Esophagus (tissue), 2 donors: Measurements from ENCODE around the gene WDR5. TPM values are rescaled to one million over a fixed set of nuclear protein-coding genes. Genes with fewer than 3 reads are reported as not detected.

Experiments used
- H3K27ac ChIP-seq, 2 donors: one replicate each; pipeline ENCODE4 v1.5.1; 2013; ENCODE audit warnings: low read depth in 2 of 2, mild to moderate bottlenecking in 2 of 2, inconsistent platforms in 1 of 2, low read length in 1 of 2, moderate library complexity in 1 of 2
- H3K27me3 ChIP-seq, 2 donors: one replicate each; pipeline ENCODE4 v1.6.1; 2013; ENCODE audit warnings: low read length in 2 of 2, control low read depth in 1 of 2, mild to moderate bottlenecking in 1 of 2; ENCODE audit not compliant: insufficient read depth in 2 of 2, control insufficient read depth in 1 of 2
- H3K36me3 ChIP-seq, 2 donors: one replicate each; pipeline ENCODE4 v1.6.1; 2013; ENCODE audit warnings: low read length in 1 of 2; ENCODE audit not compliant: control insufficient read depth in 2 of 2, insufficient read depth in 2 of 2
- H3K4me1 ChIP-seq, 2 donors: one replicate each; pipeline ENCODE4 v1.6.1; 2013; ENCODE audit warnings: low read length in 1 of 2; ENCODE audit not compliant: control insufficient read depth in 2 of 2, insufficient read depth in 2 of 2
- H3K4me3 ChIP-seq, 2 donors: one replicate each; pipeline ENCODE4 v1.5.1; 2013; ENCODE audit warnings: low read length in 2 of 2, mild to moderate bottlenecking in 2 of 2, low read depth in 1 of 2, moderate library complexity in 1 of 2
- H3K9me3 ChIP-seq, 2 donors: one replicate each; pipeline ENCODE4 v1.6.1; 2013; ENCODE audit warnings: mild to moderate bottlenecking in 2 of 2, low read depth in 1 of 2, low read length in 1 of 2, moderate library complexity in 1 of 2; ENCODE audit not compliant: control insufficient read depth in 2 of 2, insufficient read depth in 1 of 2
- WGBS, 2 donors: extraction: QIAGEN DNeasy Blood & Tissue Kit; methylation state at CpG; one replicate each; pipeline ENCODE4 v1.1.7; 2013; 5-methylcytosine and 5-hydroxymethylcytosine counted together
- polyA plus RNA-seq, 2 donors: library from polyadenylated mRNA; stranded (reverse); fragments of 200-250 nt; gene quantifications; one replicate each; pipeline ENCODE4 v1.2.3, GENCODE V29; 2013
- donor health status: healthy with polysubstance abuse.
- donor health status: Bipolar disorder and iron deficiency.

Gene WDR5
- polyA plus RNA-seq, 2 donors, result 17.3 to 21.1 TPM

GRCh38 chr9:134145262-134145661 is 9.4 kb downstream of the WDR5 start:
- peaks cover 0 to 4% of the 10 kb centered on the region in 2 donors for H3K4me1 ChIP-seq
- WGBS, 2 donors, result 92 to 93% methylated on average over 9 of the region's 9 CpGs
- no peaks in the 10 kb centered on the region for H3K9me3 ChIP-seq
- no peaks in the 10 kb centered on the region for H3K27me3 ChIP-seq
- H3K36me3 ChIP-seq, result peaks cover 6 to 40% of the 10 kb centered on the region in 2 donors
- H3K4me3 ChIP-seq, result no peak overlapping the region
- no peak overlapping the region for H3K27ac ChIP-seq

GRCh38 chr9:134146774-134147493 is 11.1 kb downstream of the WDR5 start:
- peaks cover 0 to 4% of the 10 kb centered on the region in 2 donors for H3K4me1 ChIP-seq
- WGBS, 2 donors, result 47 to 64% methylated on average over 8 of the region's 8 CpGs
- H3K4me3 ChIP-seq, result no peak overlapping the region
- no peak overlapping the region for H3K27ac ChIP-seq
- H3K36me3 ChIP-seq, result peaks cover 8 to 42% of the 10 kb centered on the region in 2 donors
- H3K9me3 ChIP-seq, result no peaks in the 10 kb centered on the region
- H3K27me3 ChIP-seq, result no peaks in the 10 kb centered on the region

- peaks cover 11 to 53% of the 10 kb centered on the region in 2 donors for H3K36me3 ChIP-seq
- WGBS, 2 donors, result 87 to 91% methylated on average over 7 of the region's 7 CpGs
- no peak overlapping the region for H3K4me3 ChIP-seq
- H3K4me1 ChIP-seq, result peaks cover 0 to 4% of the 10 kb centered on the region in 2 donors
- no peaks in the 10 kb centered on the region for H3K27me3 ChIP-seq
- no peak overlapping the region for H3K27ac ChIP-seq
- no peaks in the 10 kb centered on the region for H3K9me3 ChIP-seq
These were observed 13.5 kb downstream of the WDR5 start for GRCh38 chr9:134149380-134149779.

GRCh38 chr9:134150557-134151214 is 14.8 kb downstream of the WDR5 start:
- peaks cover 19 to 60% of the 10 kb centered on the region in 2 donors for H3K36me3 ChIP-seq
- H3K27ac ChIP-seq, result no peak overlapping the region
- H3K27me3 ChIP-seq, result no peaks in the 10 kb centered on the region
- no peaks in the 10 kb centered on the region for H3K4me1 ChIP-seq
- WGBS, 2 donors, result 86 to 90% methylated on average over 12 of the region's 12 CpGs
- no peak overlapping the region for H3K4me3 ChIP-seq
- H3K9me3 ChIP-seq, result no peaks in the 10 kb centered on the region

- peaks cover 25 to 73% of the 10 kb centered on the region in 2 donors for H3K36me3 ChIP-seq
- no peaks in the 10 kb centered on the region for H3K4me1 ChIP-seq
- WGBS, 2 donors, result 87 to 88% methylated on average over 14 of the region's 14 CpGs
- H3K27ac ChIP-seq, result no peak overlapping the region
- H3K27me3 ChIP-seq, result no peaks in the 10 kb centered on the region
- H3K9me3 ChIP-seq, result no peaks in the 10 kb centered on the region
- H3K4me3 ChIP-seq, result no peak overlapping the region
These were observed 16.2 kb downstream of the WDR5 start for GRCh38 chr9:134152022-134152448.

GRCh38 chr9:134152488-134152887 is 16.6 kb downstream of the WDR5 start:
- H3K27ac ChIP-seq, result no peak overlapping the region
- peaks cover 26 to 78% of the 10 kb centered on the region in 2 donors for H3K36me3 ChIP-seq
- WGBS, 2 donors, result 93% methylated on average over 11 of the region's 11 CpGs
- no peaks in the 10 kb centered on the region for H3K27me3 ChIP-seq
- H3K4me1 ChIP-seq, result no peaks in the 10 kb centered on the region
- H3K4me3 ChIP-seq, result no peak overlapping the region
- no peaks in the 10 kb centered on the region for H3K9me3 ChIP-seq

- Histone ChIP-seq H3K27me3 (no peaks in the 10 kb centered on the region), H3K36me3 (peaks cover 26 to 81% of the 10 kb centered on the region in 2 donors), H3K27ac (no peak overlapping the region), H3K9me3 (no peaks in the 10 kb centered on the region), H3K4me3 (no peak overlapping the region), H3K4me1 (no peaks in the 10 kb centered on the region)
- 95 to 96% methylated on average over 23 of the region's 23 CpGs for WGBS, 2 donors
These were observed 17.6 kb downstream of the WDR5 start for GRCh38 chr9:134153450-134153849.

- no peaks in the 10 kb centered on the region for H3K9me3 ChIP-seq
- no peak overlapping the region for H3K4me3 ChIP-seq
- no peaks in the 10 kb centered on the region for H3K4me1 ChIP-seq
- H3K36me3 ChIP-seq, result peaks cover 24 to 81% of the 10 kb centered on the region in 2 donors
- 93 to 95% methylated on average over 27 of the region's 27 CpGs for whole genome bisulfite sequencing, 2 donors
- H3K27me3 ChIP-seq, result no peaks in the 10 kb centered on the region
- H3K27ac ChIP-seq, result no peak overlapping the region
These were observed 18.4 kb downstream of the WDR5 start for GRCh38 chr9:134154262-134154701.

- no peak overlapping the region for H3K4me3 ChIP-seq
- no peaks in the 10 kb centered on the region for H3K4me1 ChIP-seq
- peaks cover 24 to 83% of the 10 kb centered on the region in 2 donors for H3K36me3 ChIP-seq
- no peaks in the 10 kb centered on the region for H3K9me3 ChIP-seq
- no peaks in the 10 kb centered on the region for H3K27me3 ChIP-seq
- H3K27ac ChIP-seq, result no peak overlapping the region
- WGBS, 2 donors, result 85 to 95% methylated on average over 20 of the region's 20 CpGs
These were observed 20.0 kb downstream of the WDR5 start for GRCh38 chr9:134155812-134156377.
